Stimulated activated CD8-positive, alpha-beta memory T cell treated with anti-CD3 and anti-CD28 coated beads, Interleukin-15, amount 100 ng/mL, for 4 hours (primary cell): ENCODE data around the gene ADGRD1.
"Not testable (repeated sequence)": the region's sequence is repeated elsewhere in the genome, so short reads cannot be mapped to it uniquely, and the experiment has no call there.

ENCODE experiments used
- DNase-seq, 2 donors: peaks; one replicate each; pipeline ENCODE4 v3.0.0-alpha.2; 2020; ENCODE audit warnings: low read depth in 2 of 2

Gene ADGRD1

DNA sequence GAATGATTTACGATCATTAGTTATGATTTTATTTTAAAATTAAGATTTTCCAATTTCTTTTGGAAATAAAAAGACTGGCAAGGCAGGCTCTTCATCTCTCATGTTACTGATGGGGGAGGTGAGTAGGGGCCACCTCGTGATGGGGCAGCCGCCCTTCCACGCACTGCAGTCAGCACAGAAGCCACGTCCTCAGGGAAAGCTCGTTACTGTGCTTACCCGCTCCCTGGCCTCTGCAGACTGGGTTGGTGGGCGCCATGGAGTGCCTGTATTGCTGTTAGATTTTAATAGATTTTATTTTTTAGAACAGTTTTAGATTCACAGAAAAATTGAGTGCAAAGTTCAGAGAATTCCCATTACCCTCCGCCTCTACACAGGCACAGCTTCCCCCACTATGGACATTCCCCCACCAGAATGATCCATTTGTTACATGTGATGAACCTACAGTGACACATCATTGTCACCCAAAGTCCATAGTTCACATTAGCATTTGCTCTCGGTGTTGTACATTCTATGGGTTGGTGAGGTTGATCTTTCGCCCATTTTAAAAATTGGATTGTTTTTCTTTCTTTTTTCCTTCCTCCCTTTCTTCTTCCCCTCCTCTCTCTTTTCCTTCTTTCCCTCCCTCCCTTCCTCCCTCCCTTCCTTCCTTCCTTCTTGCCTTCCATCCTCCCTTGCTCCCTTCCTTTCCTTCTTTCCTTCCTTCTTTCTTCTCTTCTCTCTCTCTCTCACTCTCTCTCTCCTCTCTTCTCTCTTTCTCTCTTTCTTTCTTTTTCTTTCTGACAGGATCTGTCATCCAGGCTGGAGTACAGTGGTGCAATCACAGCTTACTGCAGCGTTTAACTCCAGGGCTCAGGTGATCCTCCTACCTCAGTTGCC lies 30.7 kb downstream of the ADGRD1 start:
- DNase-seq, result no peak

DNA sequence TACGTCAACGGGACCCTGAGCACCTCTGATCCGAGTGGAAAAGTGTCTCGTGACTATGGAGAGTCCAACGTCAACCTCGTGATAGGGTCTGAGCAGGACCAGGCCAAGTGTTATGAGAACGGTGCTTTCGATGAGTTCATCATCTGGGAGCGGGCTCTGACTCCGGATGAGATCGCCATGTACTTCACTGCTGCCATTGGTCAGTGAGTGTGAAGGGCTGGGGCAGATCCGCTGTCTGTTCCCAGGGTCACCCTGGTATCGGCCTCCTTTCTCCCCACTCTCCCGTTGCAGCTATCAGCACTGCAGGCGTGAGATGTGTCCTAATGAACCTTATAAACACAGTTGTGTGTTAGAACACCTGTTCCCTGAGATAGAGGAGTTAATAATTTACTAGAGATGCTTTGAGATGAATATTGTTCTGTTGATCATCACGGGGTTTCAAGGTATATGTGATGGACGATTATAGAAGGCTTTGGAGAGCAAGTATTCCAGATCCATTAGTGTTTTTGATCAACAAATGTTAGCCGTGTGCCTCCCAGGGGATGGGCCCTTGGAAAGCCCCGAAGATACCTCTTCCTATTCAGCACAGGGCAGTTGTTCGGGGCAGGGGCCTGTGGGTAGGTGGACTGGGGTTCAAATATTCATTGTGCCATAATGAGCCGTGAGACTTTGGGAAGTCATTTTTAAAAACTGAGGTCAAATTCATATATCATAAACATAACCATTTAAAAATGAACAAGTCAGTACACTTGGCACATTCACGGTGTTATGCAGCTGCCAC lies 33.6 kb downstream of the ADGRD1 start:
- no peak for DNase-seq

DNA sequence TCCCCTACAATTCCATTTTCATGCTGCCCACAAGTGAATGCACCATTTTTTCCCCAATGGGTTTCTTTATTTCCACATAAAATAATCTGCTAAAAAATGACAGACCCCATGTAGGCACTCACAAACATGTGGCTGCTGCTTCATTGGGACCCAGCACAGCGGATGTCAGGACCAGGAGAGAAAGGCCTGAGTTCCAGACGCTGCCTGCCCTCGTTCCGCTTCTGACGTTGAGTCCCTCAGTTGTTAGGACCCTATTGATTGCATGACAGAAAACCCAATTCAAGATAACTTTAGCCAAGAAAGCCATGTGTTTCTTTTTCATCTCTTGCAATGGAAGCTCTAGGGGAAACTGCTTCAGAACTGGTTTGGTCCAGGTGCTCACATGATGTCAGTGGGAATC lies 34.6 kb downstream of the ADGRD1 start:
- no peak for DNase-seq

DNA sequence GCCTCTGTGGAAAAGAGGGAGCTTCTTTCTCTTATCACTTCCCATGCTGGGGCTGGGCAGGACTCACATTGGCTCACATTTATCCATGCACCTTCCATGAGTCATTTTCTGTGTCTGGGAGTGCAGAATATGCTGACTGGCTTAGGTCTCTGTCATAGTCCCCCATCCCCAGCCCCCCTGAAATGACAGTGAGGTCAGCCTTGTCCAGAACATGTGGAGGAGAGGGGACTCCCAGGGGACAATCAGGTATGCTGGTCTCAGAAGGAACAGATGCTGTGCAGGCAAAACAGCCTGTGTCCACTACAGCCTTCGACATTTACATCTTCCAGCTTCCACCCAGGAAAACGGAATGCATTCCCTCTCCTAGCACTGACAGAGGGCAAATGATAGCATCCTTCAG lies 35.0 kb downstream of the ADGRD1 start:
- no peak for DNase-seq

DNA sequence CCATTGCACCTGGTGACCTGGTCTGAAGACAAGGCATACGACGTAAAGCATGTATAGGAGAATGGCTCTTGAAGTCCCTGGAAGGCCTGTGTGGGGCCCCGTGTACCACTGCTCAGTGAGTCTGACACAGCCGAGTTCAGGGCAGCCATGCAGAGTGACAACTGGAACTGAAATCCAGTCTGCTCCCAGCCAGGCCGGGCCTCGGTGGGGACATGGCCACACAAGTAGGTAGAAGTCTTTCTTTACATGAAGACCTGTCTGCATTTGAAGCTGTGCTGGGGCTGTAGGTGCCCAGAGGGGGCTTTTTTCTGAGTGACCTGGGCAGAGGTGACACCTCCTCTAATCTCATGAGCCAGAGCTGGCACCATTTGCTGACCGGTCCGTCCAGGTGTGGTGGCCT lies 35.7 kb downstream of the ADGRD1 start:
- DNase-seq, result no peak

DNA sequence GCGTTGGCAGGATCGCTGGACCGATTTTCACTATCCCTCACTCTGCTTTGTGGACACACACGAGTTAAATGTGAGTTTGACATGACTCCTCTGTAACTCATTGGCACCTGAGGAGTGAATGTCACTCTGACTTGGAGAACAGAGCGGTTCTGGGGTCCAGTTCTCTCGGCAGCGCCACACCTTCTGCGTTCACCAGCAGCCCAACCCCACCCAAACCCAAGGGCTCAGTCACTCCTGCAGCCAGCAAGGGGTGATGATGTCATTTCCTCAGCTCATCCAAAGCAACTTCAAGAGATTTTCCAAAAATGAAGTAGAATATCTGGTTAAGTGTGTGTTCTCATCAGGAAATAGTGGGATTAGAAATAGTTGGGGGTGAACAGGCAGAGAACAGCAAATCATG lies 36.3 kb downstream of the ADGRD1 start:
- DNase-seq, result no peak

DNA sequence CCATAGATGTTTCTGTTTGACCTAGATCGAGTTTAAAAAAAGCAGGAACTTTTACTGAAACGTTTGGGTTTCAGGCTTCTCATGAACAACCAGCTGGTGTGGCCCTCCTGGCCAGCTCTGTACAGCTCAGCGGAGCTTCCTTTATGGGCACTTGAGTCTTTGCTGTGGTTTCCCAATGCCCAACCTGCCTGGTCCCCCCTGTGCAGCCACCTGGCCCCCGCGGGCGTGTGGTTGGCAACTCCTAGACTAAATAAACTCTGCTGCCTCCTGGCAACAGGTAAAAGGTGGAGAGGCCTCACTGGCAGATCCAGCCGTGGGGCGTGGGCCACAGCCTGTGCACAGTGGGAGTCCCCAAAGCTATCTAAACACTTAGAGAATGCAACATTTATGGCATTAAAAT lies 38.7 kb downstream of the ADGRD1 start:
- no peak for DNase-seq

DNA sequence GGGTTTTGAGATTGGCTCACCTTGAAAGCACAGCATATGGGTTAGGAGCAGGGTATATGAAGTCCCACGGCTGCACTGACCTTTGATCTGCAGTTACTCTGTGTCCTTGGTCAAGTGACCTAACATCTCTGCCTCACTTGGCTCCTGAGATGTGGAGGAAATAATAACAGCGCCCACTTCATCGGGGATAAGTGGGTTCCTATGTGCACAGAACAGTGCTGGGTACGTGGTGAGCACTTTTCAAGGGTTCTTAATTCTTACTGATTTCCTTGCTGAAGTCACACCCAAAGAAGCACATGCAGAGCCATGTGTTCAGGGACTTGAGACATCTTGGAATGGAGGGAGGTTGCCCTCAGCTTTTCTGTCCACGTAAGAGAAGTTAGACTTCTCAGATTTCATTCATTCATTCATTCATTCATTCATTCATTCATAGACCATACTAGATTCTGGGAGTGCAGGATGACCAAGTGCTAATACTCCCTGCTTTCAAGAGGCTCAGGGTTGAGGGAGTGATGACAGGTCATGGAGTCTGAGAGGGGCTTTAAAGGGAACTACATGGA lies 39.4 kb downstream of the ADGRD1 start:
- DNase-seq, result no peak

DNA sequence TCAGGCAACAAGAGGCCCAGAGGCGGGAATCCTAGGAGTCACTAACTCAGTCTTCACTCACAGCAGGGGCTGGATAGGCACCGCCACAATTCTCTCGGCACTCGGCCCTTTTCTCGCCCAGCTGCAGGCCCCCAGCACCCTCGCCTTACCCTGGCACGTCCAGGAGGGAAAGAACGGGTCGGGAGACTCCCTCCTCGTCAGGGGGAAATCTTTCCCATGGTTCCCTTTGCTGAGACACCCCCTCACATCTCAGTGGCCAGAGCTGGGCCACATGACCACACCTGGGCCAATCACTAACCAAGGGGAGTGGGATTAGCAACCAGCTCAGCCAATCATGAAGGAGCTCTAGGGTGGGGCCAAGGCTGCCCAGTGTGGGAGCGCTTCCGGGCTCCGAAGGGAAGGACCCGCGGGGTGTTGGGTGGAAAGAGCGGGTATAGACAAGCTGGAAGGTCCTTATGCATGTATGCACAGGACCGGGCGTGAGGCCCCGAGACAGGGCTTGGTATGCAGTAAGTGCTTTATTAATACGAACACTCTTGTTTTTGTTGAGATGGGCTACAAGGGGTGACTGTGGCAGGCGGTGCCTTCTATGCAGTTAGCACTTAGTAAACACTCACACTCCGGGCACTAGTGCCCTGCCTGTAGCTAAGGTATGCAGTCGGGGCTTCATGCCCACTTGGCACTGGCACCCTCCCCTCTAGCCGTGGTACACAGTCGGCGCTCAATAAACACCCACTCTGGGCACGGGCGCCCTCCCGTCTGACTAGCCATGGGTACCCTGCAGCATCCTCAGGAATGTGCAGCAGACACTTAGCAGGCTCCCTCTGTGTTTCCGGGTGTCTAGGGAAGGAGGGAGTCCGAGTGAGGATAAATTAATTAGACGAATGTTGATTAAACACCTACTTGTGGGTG lies 40.3 kb downstream of the ADGRD1 start:
- DNase-seq, result no peak

DNA sequence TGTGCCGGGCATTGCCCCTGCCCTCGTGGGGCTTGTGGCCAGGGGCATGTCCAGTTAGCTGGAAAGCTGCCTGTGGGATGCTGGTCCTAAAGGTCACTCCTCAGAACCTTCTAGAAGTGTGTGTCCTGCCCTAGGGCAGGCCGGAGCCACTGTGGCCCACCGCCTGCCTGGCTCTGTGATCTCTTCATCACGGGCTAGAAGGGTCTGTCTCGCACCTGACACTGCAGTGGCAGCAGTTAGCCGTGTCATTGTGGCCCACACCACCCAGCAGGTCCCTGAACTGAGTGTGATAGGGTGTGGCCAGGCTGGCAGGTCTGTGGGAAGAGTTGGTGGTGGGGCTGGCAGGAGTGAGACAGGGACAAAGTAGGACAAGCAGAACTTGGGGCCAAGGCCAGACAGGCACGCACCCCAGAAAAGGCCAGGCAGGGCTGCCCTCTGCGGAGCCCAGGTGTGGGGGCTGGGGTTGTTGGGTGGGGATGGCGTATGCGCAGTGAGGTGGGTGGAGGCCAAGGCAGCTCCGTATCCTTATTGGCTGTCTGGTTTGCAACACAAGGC lies 41.2 kb downstream of the ADGRD1 start:
- no peak for DNase-seq

DNA sequence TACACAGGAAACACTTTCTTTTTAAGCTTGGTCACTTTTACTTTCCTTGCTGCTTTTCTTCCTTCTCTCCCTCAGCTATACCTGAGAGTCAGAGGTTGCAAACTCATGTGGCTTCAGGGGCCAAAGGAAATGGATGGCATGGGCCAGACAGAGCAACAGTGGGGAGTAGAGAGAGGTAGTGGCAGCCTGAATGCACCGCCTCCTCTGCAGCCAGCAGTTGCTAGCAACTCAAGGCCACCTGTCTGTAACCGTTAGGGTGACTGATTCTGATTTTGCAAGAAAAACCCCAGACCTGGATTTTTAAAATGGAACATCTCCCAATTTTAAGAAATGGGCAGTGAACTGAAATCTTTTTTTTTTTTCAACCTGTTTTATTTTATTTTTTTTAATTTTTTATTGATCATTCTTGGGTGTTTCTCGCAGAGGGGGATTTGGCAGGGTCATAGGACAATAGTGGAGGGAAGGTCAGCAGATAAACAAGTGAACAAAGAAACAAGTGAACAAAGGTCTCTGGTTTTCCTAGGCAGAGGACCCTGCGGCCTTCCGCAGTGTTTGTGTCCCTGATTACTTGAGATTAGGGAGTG lies 41.8 kb downstream of the ADGRD1 start:
- DNase-seq, result not testable (repeated sequence)

DNA sequence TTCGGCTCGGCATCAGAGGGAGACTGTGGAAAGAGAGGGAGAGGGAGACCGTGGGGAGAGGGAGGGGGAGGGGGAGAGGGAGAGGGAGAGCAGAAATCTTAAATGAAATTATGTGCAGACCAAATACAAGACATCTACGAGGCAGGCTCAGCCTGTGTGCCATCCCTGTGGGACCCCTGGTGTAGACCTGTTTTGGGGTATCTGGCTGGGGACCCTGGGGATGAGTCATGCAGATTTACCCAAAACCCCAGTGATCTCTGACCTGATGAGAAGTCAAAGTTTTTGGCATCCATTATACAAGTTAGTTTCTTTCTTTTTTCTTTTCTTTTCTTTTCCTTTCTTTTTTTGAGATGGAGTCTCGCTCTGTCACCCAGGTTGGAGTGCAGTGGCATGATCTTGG lies 44.4 kb downstream of the ADGRD1 start:
- no peak for DNase-seq

DNA sequence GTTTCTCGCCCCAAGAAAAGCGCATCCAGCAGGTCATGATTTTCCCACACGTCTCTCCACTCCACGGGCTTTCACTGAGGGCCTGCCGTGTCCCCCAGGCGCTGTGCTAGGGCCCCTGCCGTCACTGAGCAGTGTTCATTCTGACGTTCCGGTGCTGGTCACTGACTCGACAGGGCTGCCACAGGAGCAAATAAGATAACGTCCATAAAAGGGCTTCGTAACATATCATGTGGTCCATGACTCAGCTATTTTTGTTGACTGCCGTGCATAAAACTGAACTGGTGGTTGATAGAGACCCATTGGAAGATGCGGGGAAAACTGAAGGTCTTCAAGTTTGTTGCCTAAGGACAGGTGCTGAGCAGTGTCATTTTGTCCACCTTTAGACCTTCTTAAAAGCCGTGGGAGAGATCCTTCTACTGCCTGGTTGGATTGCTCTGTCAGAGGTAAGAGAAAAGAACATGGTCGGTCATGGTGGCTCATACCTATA lies 46.3 kb downstream of the ADGRD1 start:
- no peak for DNase-seq

DNA sequence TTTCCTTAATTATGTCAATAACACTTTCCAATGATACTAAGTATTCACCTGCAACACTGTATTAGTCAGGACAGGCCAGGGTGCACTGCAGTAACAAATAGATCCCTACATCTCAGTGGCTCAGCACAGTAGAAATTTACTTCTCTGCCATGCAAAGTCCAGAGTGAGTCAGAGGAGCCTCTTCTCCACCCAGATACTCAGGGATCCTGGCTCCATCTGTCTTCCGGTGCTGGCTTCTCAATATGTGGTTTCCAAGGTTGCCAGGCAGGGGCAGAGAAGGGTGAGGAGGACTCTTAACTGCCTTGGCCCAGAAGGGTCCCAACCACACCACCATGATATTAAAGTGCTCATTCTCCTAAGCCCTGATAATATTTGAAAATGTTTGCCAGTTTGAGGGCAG lies 47.8 kb downstream of the ADGRD1 start:
- no peak for DNase-seq

DNA sequence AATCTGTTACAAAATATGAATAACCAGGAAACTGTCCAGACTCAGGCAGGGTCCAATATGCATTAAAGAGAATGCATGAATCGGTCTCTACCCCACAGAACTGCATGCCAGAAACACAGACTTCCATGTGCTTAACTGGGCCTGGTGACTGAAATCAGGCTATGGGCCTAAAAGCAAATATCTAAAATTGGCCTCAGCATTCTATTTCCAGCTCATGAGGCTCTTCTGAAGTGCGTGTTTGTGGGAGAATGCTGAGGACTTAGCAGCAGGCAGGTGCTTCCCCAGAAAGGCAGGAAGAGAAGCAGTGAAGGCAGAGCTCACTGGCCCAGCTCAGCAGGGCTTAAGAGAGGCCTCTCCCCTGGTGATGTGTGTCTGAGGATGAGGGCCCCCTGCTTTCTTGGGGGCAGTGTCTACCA lies 48.5 kb downstream of the ADGRD1 start:
- no peak for DNase-seq

DNA sequence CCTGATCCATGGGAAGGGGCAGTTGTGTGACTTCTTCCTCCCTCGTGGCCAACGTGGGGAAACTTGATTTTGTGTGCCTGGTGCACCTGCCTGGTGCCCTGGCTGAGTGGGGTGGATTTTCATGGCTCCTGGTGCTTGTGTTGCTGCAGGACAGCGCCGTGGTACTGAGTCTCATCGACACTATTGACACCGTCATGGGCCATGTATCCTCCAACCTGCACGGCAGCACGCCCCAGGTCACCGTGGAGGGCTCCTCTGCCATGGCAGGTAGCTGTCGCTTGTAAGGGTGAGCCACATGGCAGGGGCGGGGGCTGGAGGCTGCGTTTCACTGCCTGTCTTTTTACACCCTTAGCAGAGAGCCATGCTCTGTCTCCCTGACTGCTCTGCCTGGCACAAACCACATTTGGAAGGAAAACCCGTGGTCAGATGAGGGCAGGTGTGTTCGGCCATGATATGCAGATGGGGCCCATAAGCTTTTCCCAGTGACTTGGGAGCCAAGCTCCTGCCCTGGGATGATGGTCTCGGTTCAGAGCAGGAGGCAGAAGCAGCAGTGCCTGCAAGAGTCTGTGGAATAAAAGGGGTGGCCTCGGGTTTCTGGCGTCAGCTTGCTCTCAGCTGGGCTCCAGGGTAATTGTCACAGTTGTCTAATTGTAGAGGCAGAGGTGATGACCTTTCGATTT lies 49.5 kb downstream of the ADGRD1 start:
- no peak for DNase-seq

DNA sequence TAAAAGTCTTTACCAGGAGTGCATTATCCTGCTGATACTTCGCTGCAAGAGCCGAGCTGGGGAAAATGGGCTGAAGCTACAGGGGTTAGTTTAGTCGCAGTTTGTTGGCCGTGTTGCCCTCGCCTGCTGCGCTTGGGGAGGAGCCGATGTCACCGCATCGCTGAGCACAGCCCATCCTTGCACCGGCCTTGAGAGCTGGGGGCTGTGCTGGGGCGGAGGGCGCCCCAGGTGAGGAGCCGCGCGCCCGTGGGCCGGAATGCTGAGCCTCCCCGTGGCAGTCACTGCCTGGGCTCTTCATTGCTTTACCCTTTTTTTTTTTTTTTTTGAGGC lies 50.0 kb downstream of the ADGRD1 start:
- no peak for DNase-seq

DNA sequence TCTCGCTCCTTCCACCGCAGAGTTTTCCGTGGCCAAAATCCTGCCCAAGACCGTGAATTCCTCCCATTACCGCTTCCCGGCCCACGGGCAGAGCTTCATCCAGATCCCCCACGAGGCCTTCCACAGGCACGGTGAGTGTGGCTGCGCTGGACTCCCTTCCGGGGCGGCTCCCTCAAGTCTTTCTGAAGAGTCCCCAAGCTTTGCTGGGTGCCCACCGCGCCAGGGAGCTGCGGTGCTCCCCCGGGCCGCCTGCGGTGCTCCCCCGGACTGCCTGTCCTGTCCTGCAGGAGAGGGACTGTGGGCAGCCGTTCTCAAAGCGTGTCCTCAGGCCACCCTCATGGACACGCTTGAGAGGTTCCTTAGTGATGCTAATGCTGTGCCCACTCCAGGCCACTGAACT lies 50.5 kb downstream of the ADGRD1 start:
- no peak for DNase-seq

DNA sequence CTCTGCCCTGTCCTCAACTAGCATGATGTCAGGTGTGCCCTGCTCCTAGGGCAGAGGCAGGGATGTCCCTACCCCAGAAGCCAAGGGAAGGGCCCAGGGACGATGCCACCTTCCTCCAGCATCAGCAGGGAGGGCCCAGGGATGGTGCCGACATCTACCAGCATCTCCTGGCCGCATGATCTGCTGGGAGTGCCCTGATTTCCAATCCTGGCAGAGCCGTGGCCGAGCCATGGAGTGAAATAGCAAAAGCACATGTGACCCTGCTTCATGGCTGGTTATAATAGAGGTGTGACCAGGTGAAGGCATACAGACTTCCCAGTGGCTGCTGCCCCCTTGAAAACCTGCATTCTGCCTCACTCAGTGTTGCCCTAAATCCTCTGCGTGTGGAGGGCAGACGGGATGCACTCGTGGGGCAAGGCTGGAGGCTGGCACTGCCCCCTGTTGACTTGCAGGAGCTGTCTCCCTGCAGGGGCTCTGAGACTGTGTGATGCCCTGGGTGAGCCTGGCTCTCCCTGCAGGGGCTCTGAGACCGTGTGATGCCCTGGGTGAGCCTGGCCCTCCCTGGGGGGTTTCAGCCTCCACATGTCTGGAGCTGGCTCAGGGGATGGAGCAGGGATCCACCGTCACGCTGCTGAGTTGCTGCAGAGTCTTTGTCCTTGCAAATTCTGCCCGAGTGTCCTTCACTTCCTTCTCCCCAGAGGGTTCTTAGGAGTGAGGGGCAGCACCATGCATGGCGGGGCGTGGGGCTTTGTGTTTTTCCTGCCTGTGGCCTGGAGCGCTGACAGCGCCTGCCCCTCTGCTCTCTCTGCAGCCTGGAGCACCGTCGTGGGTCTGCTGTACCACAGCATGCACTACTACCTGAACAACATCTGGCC lies 51.7 kb downstream of the ADGRD1 start:
- DNase-seq, result no peak
